Stimulated activated effector memory CD8-positive, alpha-beta T cell treated with anti-CD3 and anti-CD28 coated beads, Interleukin-12 subunit alpha, Interleukin-12 subunit beta, amount 100 ng/mL, for 72 hours (primary cell): Measurements from ENCODE around the gene TAB2.
A peak's percentile ranks its signal among the peaks of the same experiment; 100 is the strongest.

Source experiments
- ATAC-seq: fragments of 150-1000 bp; cut with Tn5 transposase; 2 replicates; pipeline ENCODE4 v1.10.0; 2021
- DNase-seq, 2 donors: peaks; one replicate each; pipeline ENCODE4 v3.0.0; 2021 to 2022; ENCODE audit warnings: low spot score in 2 of 2
- H3K27ac Mint-ChIP-seq: one replicate; pipeline ENCODE4 v1.8.0; 2022; ENCODE audit warnings: mild to moderate bottlenecking, mixed read lengths
- H3K36me3 Mint-ChIP-seq: one replicate; pipeline ENCODE4 v1.8.0; 2022; ENCODE audit warnings: mild to moderate bottlenecking, mixed read lengths
- H3K4me1 Mint-ChIP-seq: one replicate; pipeline ENCODE4 v1.8.0; 2022; ENCODE audit warnings: mixed read lengths
- H3K4me3 Mint-ChIP-seq: one replicate; pipeline ENCODE4 v1.8.0; 2022; ENCODE audit warnings: mild to moderate bottlenecking, mixed read lengths
- H3K9me3 Mint-ChIP-seq: one replicate; pipeline ENCODE4 v1.8.0; 2022; ENCODE audit warnings: mixed read lengths

Gene TAB2

DNA sequence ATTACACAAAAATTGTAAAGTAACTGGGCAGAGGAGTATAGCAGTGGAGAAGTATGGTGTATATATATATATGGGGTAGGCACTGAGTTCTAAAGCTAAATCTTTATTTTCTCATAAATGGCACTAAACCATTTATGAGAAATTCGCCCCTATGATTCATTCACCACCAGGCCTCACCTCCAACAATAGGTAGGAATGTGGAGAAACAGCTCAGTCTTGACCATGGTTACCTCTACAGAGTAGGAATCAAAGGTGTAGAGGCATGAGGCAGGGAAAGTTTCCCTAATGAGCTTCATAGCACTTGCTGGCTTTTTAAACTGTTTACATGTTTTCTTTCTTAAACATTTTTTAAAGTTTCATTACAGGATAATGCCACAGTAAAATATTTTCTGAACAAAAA lies 45.6 kb downstream of the TAB2 start:
- no peak for ATAC-seq
- Mint-ChIP-seq H3K27ac (peak overlapping the region; percentile 63), H3K36me3 (peaks cover 60% of the 10 kb centered on the region), H3K4me3 (no peak overlapping the region), H3K4me1 (peaks cover 60% of the 10 kb centered on the region), H3K9me3 (peaks cover 5% of the 10 kb centered on the region)
- DNase-seq = no peak

DNA sequence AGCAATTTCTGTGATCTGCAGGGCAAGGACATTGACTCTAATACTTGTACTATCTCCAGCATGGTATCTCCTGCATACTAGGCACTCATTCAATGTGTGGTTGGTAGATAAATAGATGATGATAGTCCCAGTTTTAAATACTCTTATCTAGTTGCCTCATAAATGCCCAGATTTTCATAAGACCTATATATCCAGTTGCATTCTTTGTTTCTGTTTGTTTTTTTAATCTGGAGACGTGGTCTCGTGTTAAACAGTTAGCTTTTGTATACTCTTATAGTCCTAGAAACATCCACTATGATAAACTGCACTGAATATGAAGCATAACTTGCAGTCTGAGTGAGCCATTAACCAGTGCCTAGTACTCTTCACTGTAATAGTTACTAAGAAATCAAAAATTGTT lies 47.0 kb downstream of the TAB2 start:
- no peak for ATAC-seq

GRCh38 chr6:149365197-149365596 lies 47.7 kb downstream of the TAB2 start:
- no peak overlapping the region for H3K27ac Mint-ChIP-seq
- H3K4me3 Mint-ChIP-seq = no peak overlapping the region
- peaks cover 53% of the 10 kb centered on the region for H3K36me3 Mint-ChIP-seq
- peaks cover 42% of the 10 kb centered on the region for H3K4me1 Mint-ChIP-seq
- DNase-seq (no peak), ATAC-seq (no peak)
- peaks cover 5% of the 10 kb centered on the region for H3K9me3 Mint-ChIP-seq

More for the DNA sequence above, 47.0 kb downstream of the TAB2 start:
- H3K9me3 Mint-ChIP-seq = peaks cover 5% of the 10 kb centered on the region
- peak overlapping the region; percentile 24 for H3K27ac Mint-ChIP-seq
- peak overlapping the region; percentile 1 for H3K4me3 Mint-ChIP-seq
- peaks cover 48% of the 10 kb centered on the region for H3K4me1 Mint-ChIP-seq
- no peak for DNase-seq
- peaks cover 53% of the 10 kb centered on the region for H3K36me3 Mint-ChIP-seq

GRCh38 chr6:149366267-149366921 lies 48.9 kb downstream of the TAB2 start:
- Mint-ChIP-seq H3K9me3 (peaks cover 5% of the 10 kb centered on the region), H3K4me1 (peaks cover 36% of the 10 kb centered on the region), H3K27ac (no peak overlapping the region), H3K36me3 (peaks cover 53% of the 10 kb centered on the region), H3K4me3 (no peak overlapping the region)
- DNase-seq (no peak), ATAC-seq (peak; percentile 70)

- H3K9me3 Mint-ChIP-seq = no peaks in the 10 kb centered on the region
- no peak overlapping the region for H3K4me3 Mint-ChIP-seq
Measured at GRCh38 chr6:149368065-149368464, 50.6 kb downstream of the TAB2 start.

GRCh38 chr6:149371154-149371553 lies 53.6 kb downstream of the TAB2 start:
- Mint-ChIP-seq H3K4me3 (no peak overlapping the region), H3K4me1 (peaks cover 35% of the 10 kb centered on the region), H3K27ac (no peak overlapping the region), H3K36me3 (peaks cover 73% of the 10 kb centered on the region), H3K9me3 (no peaks in the 10 kb centered on the region)
- ATAC-seq (no peak), DNase-seq (no peak)

More at GRCh38 chr6:149368065-149368464, 50.6 kb downstream of the TAB2 start:
- DNase-seq = no peak
- H3K36me3 Mint-ChIP-seq = peaks cover 53% of the 10 kb centered on the region
- ATAC-seq = peak; percentile 79
- H3K4me1 Mint-ChIP-seq = peaks cover 29% of the 10 kb centered on the region
- H3K27ac Mint-ChIP-seq = no peak overlapping the region

- H3K4me1 Mint-ChIP-seq = peaks cover 42% of the 10 kb centered on the region
- H3K27ac Mint-ChIP-seq = no peak overlapping the region
- peaks cover 82% of the 10 kb centered on the region for H3K36me3 Mint-ChIP-seq
- no peak for DNase-seq
- H3K9me3 Mint-ChIP-seq = no peaks in the 10 kb centered on the region
- ATAC-seq = no peak
- no peak overlapping the region for H3K4me3 Mint-ChIP-seq
Measured at GRCh38 chr6:149372062-149372461, 54.5 kb downstream of the TAB2 start.

DNA sequence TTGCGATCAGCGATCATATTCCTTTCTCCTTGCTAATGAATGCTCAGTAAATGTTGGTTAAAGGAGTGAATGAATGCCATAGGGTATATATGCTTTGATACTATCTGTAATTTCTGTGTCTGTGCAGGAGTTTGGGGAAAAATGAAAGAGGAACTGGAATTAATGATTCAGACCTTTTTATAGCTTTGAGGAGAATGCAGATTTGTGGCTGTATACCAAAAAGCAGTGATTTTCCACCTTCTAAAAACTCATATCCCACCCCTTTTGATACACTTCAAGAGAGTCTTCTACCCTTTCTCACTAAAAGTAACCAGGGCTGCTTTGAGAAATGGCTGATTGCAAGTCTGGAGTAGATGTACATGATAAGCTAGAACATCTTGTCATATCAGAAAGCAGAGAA lies 56.0 kb downstream of the TAB2 start:
- H3K27ac Mint-ChIP-seq = peak overlapping the region; percentile 90
- DNase-seq (no peak), ATAC-seq (no peak)
- H3K9me3 Mint-ChIP-seq = no peaks in the 10 kb centered on the region
- H3K4me1 Mint-ChIP-seq = peaks cover 45% of the 10 kb centered on the region
- H3K36me3 Mint-ChIP-seq = peaks cover 97% of the 10 kb centered on the region
- no peak overlapping the region for H3K4me3 Mint-ChIP-seq

GRCh38 chr6:149379977-149380376 lies 62.5 kb downstream of the TAB2 start:
- H3K9me3 Mint-ChIP-seq = no peaks in the 10 kb centered on the region
- H3K4me3 Mint-ChIP-seq = no peak overlapping the region
- H3K27ac Mint-ChIP-seq = peak overlapping the region; percentile 43
- DNase-seq = no peak
- ATAC-seq = no peak
- H3K36me3 Mint-ChIP-seq = peaks cover 100% of the 10 kb centered on the region
- H3K4me1 Mint-ChIP-seq = peaks cover 62% of the 10 kb centered on the region

- peaks cover 100% of the 10 kb centered on the region for H3K36me3 Mint-ChIP-seq
- H3K27ac Mint-ChIP-seq = no peak overlapping the region
- H3K9me3 Mint-ChIP-seq = no peaks in the 10 kb centered on the region
- ATAC-seq (peak; percentile 100), DNase-seq (no peak)
- peaks cover 57% of the 10 kb centered on the region for H3K4me1 Mint-ChIP-seq
- no peak overlapping the region for H3K4me3 Mint-ChIP-seq
Measured at GRCh38 chr6:149380523-149380922, 63.0 kb downstream of the TAB2 start.

GRCh38 chr6:149383371-149383770 lies 65.9 kb downstream of the TAB2 start:
- no peak for DNase-seq
- Mint-ChIP-seq H3K36me3 (peaks cover 100% of the 10 kb centered on the region), H3K4me1 (peaks cover 64% of the 10 kb centered on the region), H3K27ac (peak overlapping the region; percentile 41), H3K9me3 (peaks cover 7% of the 10 kb centered on the region), H3K4me3 (no peak overlapping the region)
- ATAC-seq = no peak

DNA sequence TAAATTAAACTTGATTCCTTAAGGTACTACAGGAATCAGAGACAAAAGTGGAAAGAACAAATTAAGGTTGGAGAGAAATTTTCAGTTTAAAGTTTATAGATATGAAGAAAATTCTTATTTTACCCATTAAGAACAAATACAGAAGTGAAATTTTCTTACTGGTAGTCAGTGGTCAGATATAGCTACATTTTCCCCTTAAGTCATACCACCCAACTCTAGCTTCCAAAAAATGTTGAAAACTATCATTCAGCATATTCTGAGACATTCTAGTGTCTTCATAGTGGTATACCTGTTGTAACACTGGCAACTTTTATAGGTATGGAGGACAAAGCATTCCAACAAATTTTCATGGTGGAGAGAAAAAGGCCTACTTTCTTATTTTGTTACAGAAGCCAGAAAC lies 67.0 kb downstream of the TAB2 start:
- H3K4me1 Mint-ChIP-seq = peaks cover 57% of the 10 kb centered on the region
- H3K36me3 Mint-ChIP-seq = peaks cover 100% of the 10 kb centered on the region
- H3K9me3 Mint-ChIP-seq = peaks cover 7% of the 10 kb centered on the region
- DNase-seq (no peak), ATAC-seq (no peak)
- H3K27ac Mint-ChIP-seq = peak overlapping the region; percentile 41
- no peak overlapping the region for H3K4me3 Mint-ChIP-seq

GRCh38 chr6:149385998-149386646 lies 68.6 kb downstream of the TAB2 start:
- Mint-ChIP-seq H3K9me3 (peaks cover 7% of the 10 kb centered on the region), H3K27ac (peak overlapping the region; percentile 32), H3K4me1 (peaks cover 62% of the 10 kb centered on the region), H3K4me3 (no peak overlapping the region), H3K36me3 (peaks cover 100% of the 10 kb centered on the region)
- DNase-seq (no peak), ATAC-seq (peak; percentile 48)

GRCh38 chr6:149387779-149388512 lies 70.4 kb downstream of the TAB2 start:
- ATAC-seq = no peak
- H3K4me3 Mint-ChIP-seq = no peak overlapping the region
- H3K36me3 Mint-ChIP-seq = peaks cover 100% of the 10 kb centered on the region
- H3K9me3 Mint-ChIP-seq = peaks cover 7% of the 10 kb centered on the region
- H3K27ac Mint-ChIP-seq = no peak overlapping the region
- no peak for DNase-seq
- peaks cover 68% of the 10 kb centered on the region for H3K4me1 Mint-ChIP-seq

- peak overlapping the region; percentile 32 for H3K27ac Mint-ChIP-seq
- peaks cover 100% of the 10 kb centered on the region for H3K36me3 Mint-ChIP-seq
- ATAC-seq (peak; percentile 54), DNase-seq (no peak)
- H3K4me1 Mint-ChIP-seq = peaks cover 68% of the 10 kb centered on the region
- peaks cover 7% of the 10 kb centered on the region for H3K9me3 Mint-ChIP-seq
- H3K4me3 Mint-ChIP-seq = no peak overlapping the region
Measured at GRCh38 chr6:149389509-149390297, 72.2 kb downstream of the TAB2 start.
